H1 (cell line): Measurements from ENCODE around the gene KCNJ9. TPM values are rescaled to one million over a fixed set of nuclear protein-coding genes. Genes with fewer than 3 reads are reported as not detected.

Source experiments
- CBX5 ChIP-seq: fragments of 300-800, 300-1000 bp; sonication (generic); IDR thresholded peaks from 2 replicates; pipeline ENCODE4 v1.7.1; 2016; ENCODE audit warnings: antibody characterized with exemption, low read length, low read depth
- CREB1 ChIP-seq: IDR thresholded peaks from 2 replicates; pipeline ENCODE4 v1.6.1; 2012; ENCODE audit warnings: inconsistent platforms
- GABPA ChIP-seq: IDR thresholded peaks from 2 replicates; pipeline ENCODE4 v1.6.1; 2011; ENCODE audit warnings: mild to moderate bottlenecking, low read length, moderate library complexity, borderline replicate concordance; ENCODE audit not compliant: insufficient read depth
- SAP30 ChIP-seq: fragments of 300-600 bp; sonication (generic); IDR thresholded peaks from 2 replicates; pipeline ENCODE4 v1.7.1; 2012; ENCODE audit warnings: low read length, moderate library complexity, mild to moderate bottlenecking, inconsistent platforms; ENCODE audit not compliant: insufficient read depth, insufficient replicate concordance
- SP1 ChIP-seq: IDR thresholded peaks from 2 replicates; pipeline ENCODE4 v1.6.1; 2011; ENCODE audit warnings: low read depth, low read length
- polyA plus RNA-seq, 7 experiments: library from polyadenylated mRNA; depleted of rRNA in 3 of 7; stranded (reverse) in 5 of 7; unstranded in 2 of 7; fragments of >200 nt in 5 of 7; fragments of 200-250 nt in 2 of 7; gene quantifications; 1 replicate in 5 of 7; 2 replicates in 1 of 7; 4 replicates in 1 of 7; pipeline versions ENCODE4 v1.2.1 to v1.2.3, GENCODE V29; 2011 to 2013; ENCODE audit warnings: missing spikeins in 2 of 7, mixed read lengths in 2 of 7
- total RNA-seq: library from RNA; stranded (reverse); fragmentation: NEBNext Ultra II Directional; extraction: Animal tissue kit (Norgen Biotek cat#: 25700); gene quantifications from 2 replicates; pipeline ENCODE4 v1.2.1, GENCODE V29; 2021
- TF ChIP-seq, protein P1 (sequence below): IDR thresholded peaks from 2 replicates; pipeline ENCODE4 v1.6.1; 2012; ENCODE audit warnings: inconsistent platforms

KCNJ9 gene
- total and polyA plus RNA-seq, 2 of the 8 experiments (the other 6 are each of a cell fraction or from before 2014, with no cell fraction given): 0.02 to 0.13 TPM

DNA sequence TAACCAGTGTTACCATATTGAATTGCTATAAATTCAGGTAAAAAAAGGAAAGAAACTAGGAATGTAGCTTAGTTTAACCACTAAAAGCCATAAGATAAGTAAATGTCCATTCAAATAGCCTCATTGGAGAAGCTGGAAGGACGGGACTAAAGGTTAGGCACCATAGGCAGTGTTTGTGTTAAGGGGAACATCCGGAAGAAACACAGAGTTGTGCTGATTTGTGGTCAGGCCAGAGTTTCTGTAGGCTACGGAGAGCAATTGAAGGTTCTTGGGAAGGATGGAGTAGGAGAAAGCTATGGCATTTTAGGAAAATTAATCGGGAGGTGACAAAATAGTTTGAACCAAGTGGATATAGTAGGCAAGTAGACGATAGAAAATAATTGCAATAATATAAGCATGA lies 10.0 kb upstream of the KCNJ9 start (continued):
- TF ChIP-seq, protein P1, sequence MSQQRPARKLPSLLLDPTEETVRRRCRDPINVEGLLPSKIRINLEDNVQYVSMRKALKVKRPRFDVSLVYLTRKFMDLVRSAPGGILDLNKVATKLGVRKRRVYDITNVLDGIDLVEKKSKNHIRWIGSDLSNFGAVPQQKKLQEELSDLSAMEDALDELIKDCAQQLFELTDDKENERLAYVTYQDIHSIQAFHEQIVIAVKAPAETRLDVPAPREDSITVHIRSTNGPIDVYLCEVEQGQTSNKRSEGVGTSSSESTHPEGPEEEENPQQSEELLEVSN: no peak
- no peak for TF ChIP-seq SAP30
- TF ChIP-seq SP1: no peak
- TF ChIP-seq CBX5: no peak
- no peak for TF ChIP-seq CREB1
- no peak for TF ChIP-seq GABPA
